Epidermal melanocyte (primary cell): ENCODE results near the gene LDLRAD3.
"Not testable (repeated sequence)": the region's sequence is repeated elsewhere in the genome, so short reads cannot be mapped to it uniquely, and the experiment has no call there.

ENCODE experiments used
- DNase-seq: peaks from one replicate; pipeline ENCODE4 v3.0.0; 2011; ENCODE audit warnings: low spot score; ENCODE audit not compliant: insufficient read length

The LDLRAD3 gene

DNA sequence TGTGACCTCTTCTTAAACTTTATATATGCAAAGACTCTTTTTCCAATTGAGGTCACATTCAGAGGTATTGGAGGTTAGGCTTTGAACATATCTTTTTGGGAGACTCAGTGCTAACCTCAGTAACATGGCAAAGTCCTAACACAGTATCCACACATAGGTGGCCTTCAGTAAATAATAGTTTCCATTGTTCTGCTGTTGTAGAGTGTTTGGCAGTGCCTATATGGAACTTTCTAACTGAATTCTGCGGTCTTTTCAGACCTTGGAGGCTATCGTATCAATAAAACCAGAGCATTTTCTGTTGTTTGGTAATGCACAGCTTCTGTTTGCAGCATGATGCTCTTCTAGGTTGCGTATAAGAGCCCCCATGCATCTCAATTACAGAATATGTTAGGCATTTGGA is 47.0 kb downstream of the LDLRAD3 start:
- DNase-seq = no peak

DNA sequence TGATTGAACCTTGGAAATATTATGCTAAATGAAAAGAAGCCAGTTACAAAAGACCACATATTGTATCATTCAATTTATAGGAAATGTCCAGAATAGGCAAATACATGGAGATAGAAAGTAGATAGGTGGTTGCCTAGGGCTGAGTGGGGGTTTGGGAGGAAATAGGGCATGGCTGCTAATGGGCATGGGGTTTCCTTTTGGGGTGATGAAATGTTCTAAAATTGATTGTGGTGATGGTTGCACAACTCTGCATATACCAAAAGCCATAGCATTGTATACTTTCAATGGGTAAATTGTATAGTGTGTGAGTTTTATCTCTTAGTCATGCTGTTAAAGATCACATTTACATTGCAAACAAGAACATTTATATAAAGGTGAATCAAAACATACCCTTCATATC is 48.7 kb downstream of the LDLRAD3 start:
- DNase-seq = no peak

GRCh38 chr11:35994421-35994820 is 50.6 kb downstream of the LDLRAD3 start:
- no peak for DNase-seq

GRCh38 chr11:35995681-35996271 is 51.9 kb downstream of the LDLRAD3 start:
- no peak for DNase-seq

DNA sequence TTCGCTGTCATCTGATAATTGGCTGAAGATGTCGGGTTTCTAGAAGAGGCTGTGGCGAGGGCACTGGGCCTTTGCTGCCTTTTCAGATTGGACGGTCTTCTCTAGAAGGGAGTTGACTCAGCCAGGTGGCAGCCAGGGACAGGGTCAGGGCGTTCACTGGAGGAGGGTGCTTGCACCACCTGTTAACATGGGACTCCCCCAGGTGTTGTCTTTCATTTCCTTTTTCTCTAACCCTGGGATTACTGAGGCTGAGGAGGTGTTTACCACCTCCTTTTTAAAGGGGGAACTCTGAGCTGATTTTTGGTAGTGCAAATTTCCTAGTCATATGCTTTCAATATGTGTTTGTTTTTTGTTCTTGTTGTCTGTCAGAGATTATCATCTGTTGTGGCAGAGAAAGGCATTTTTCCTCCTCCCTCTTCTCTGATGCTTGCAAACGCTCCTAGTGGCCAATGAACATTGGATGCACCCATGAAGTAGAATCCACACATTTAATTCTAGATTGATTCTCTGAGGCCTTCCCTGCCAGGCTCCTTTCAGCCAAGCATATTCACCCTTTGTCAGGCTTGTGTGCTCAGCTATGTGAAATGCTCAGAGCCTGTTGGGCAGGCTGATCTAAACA is 54.1 kb downstream of the LDLRAD3 start:
- DNase-seq = no peak

GRCh38 chr11:35998634-35999033 is 54.8 kb downstream of the LDLRAD3 start:
- DNase-seq = no peak

DNA sequence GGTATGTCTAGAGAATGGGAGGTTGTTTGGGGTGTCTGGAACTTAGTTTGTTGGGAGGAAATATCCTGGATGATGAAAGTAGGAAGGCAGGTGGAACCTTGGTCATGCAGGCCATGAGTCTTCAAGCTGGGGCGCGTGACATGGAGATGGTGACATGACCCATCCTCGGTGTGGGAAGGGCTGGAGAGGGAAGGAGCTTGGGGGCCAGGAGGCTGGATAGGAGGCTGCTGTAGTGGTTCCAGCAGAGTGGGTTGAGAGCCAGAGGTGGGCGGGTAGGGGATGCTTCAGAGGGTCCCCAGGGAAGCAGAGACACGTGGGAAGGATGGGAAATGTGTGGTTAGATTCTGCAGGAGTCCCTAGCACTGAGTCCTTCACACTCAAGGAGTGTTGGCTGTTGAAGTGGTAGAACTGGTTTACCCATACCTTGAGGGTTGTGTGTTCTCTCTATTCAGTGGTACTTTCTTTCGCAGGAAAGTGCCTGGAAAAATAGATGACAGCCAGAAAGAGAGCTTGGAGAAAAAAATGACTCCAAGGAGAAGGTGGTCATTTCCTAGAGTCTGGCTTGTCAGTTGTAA is 56.8 kb downstream of the LDLRAD3 start:
- DNase-seq = no peak

- peak; percentile 30 for DNase-seq
These were observed 58.3 kb downstream of the LDLRAD3 start for GRCh38 chr11:36002196-36002595.

DNA sequence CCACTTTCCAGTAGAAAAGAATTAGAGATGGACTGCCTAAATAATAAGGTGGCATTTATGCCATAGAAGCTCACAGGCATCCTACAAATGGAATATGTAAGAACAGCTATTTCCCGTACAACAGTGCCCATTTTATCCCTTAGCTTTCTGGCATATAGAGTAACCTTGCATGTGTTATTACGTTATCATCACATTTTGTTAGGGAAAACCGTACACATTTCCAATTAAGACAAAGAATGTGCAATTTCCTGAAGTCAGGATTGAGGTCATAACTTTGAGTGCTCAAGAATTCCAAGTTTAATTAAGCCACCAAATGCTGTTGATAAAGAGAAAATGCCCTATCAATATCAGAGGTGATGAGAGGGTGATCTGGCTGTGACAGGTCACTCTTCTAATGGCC is 58.9 kb downstream of the LDLRAD3 start:
- no peak for DNase-seq

GRCh38 chr11:36006556-36006955 is 62.7 kb downstream of the LDLRAD3 start:
- no peak for DNase-seq

DNA sequence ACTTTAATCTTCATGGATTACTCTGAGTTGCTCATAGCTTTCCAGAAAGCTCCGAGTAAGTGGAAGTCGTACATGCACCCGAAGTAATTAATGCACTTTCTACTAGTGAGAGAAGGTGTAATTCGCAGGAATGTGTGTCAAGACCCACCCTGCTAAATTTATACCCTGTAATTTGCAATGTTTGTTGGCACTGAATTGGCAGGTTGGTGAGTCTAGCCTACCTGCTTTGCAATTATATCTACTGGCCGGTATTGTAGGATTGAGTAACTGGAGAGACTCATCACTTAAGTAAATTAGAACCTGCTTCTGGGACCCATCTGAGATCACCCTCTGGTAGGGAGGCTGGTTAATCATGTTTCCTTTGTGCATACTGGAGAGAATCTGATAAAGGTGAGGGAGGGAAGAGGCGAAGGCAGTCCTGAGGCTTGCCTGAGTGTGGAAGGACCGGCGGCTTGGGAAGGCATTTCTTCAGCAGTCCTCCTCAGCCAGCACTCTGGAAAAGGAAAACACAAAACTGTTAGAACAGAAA is 63.3 kb downstream of the LDLRAD3 start:
- no peak for DNase-seq

DNA sequence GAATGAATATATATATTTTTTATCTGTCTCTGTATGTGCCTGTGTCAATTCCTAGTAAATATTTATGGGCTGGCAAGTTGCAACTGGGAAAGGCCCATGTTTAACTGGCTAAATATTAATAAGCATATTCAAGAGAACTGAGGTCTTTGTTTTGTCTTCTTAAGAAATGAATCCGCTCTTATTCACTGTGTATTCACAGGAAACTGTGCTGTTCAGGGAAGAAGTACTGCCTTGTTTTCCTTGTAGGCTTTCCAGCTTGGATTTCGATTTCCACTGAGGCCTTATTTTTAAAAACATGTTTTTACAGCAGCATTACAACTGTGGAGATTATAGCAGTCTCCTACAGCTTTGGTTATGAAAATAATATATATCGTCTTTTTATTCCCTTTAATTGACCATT is 64.7 kb downstream of the LDLRAD3 start:
- peak; percentile 46 for DNase-seq

DNA sequence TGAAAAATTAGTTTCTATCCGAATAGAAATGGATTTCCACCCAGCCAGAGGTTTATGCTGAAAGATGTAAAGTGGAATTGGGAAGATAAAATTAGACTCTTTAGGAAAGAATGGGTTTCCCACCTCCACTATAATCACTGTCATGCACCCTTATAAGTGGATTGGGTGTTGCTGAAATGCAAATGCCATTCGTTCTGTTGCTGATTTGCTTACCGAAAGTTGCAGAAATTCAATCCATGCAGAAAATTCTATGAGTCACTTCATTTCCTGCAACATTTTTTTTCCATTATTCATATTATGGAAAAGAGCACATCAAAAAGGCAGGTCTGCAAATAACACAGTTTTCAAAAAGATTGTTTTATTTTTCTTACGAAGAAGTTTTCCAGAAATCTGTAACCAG is 65.6 kb downstream of the LDLRAD3 start:
- DNase-seq = no peak

- DNase-seq = no peak
These were observed 66.3 kb downstream of the LDLRAD3 start for GRCh38 chr11:36010010-36010740.

DNA sequence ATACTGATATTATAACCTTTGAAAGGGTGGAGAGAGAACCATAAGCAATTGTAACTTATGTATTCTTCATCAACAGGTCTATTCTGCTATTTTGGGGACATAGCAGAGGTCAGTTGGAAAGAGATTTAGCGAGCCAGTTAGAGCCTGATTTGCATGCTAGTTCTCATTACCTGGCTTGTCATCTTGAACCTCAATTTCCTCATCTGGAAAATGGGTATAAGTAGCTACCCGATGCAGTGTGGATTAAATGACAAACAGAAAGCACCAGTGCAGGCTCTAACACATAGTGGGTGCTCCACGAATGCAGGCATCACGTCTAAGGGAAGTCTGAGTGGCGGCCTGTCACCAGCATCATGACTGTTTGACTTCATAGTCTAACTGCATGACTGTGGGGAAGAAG is 67.7 kb downstream of the LDLRAD3 start:
- DNase-seq = no peak

- peak; percentile 41 for DNase-seq
These were observed 68.6 kb downstream of the LDLRAD3 start for GRCh38 chr11:36012455-36012854.

- DNase-seq = no peak
These were observed 69.1 kb downstream of the LDLRAD3 start for GRCh38 chr11:36012979-36013378.

GRCh38 chr11:36013446-36013845 is 69.6 kb downstream of the LDLRAD3 start:
- not testable (repeated sequence) for DNase-seq

DNA sequence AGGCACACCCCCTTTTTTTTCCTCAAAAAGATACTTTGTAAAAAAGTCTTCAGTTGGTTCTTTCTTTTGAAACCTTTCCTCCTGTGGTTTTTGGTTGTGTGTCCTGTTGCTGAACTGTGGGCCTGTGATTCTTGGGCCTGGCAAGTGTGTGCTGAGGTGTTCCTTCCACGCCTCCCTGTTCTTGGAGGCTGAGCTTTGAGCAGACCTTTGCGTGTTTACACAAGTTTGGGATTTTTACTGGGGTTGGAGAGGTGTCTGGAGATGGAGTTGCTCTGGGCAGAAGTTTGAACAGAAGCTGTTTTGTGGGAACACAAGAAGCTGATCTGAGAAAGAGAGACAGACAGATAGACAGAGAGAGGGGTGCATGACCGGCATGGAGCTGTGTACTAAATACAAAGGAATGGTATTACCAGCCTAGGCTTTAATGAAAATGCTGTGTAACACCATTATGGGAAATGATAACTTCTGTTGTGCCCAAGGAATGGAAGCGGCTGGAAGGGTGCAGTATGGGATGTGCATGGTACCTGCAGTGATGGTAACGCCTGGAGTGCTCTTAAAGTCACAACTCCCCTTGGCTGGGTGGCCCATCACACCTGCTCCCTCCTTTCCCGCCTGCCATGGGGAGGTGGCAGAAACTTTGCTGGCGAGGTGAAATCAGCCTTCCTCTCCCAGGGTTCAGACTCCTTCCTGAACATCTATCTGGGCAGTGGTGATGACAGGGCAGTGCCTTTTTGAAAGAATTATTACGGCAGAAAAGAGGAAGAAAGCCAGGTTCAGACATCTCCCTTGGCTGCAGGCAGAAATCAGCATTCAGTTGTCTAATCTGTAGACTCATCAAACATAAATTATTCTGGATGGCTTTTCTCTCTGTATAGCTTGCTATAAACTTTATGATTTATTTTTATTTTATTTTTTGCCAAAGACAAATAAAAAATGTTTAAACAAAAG is 70.4 kb downstream of the LDLRAD3 start:
- no peak for DNase-seq

GRCh38 chr11:36014898-36015665 is 71.2 kb downstream of the LDLRAD3 start:
- no peak for DNase-seq
